K562 (cell line): ENCODE results near the gene ACBD5. TPM values are rescaled to one million over a fixed set of nuclear protein-coding genes. Genes with fewer than 3 reads are reported as not detected.

ENCODE experiments used
- ERF ChIP-seq: fragments of 450-650 bp; formaldehyde crosslinking; IDR thresholded peaks from 2 replicates; pipeline ENCODE4 v1.4.0; 2020; ENCODE audit warnings: mild to moderate bottlenecking, mixed read lengths
- FOXM1 ChIP-seq, 2 experiments: fragments of 450-650 bp in 1 of 2; sonication (generic) in 1 of 2; formaldehyde crosslinking in 1 of 2; IDR thresholded peaks; 2 replicates each; pipeline versions ENCODE4 v1.6.1 to v1.9.0; 2017 to 2022; ENCODE audit warnings: low read depth in 2 of 2, mild to moderate bottlenecking in 2 of 2, missing genetic modification reagents in 1 of 2, moderate library complexity in 1 of 2
- HMG20B ChIP-seq: fragments of 250-450 bp; sonication (Bioruptor Pico); IDR thresholded peaks from 2 replicates; pipeline ENCODE4 v1.5.0; 2021; ENCODE audit warnings: mild to moderate bottlenecking
- KLF6 ChIP-seq: fragments of 250-450 bp; sonication (Bioruptor Pico); IDR thresholded peaks from 2 replicates; pipeline ENCODE4 v1.4.0; 2020; ENCODE audit warnings: mild to moderate bottlenecking, moderate library complexity, borderline replicate concordance
- MEF2D ChIP-seq: conservative IDR thresholded peaks from 2 replicates; pipeline ENCODE4 v1.6.1; 2016; ENCODE audit warnings: low read depth, missing genetic modification characterization, missing compliant biosample characterization
- NFXL1 ChIP-seq: fragments of 450-650 bp; formaldehyde crosslinking; IDR thresholded peaks from 2 replicates; pipeline ENCODE4 v1.4.0; 2021; ENCODE audit warnings: mild to moderate bottlenecking
- NFYB ChIP-seq: IDR thresholded peaks from 2 replicates; pipeline ENCODE4 v1.6.1; 2011; ENCODE audit warnings: mild to moderate bottlenecking, moderate library complexity; ENCODE audit not compliant: insufficient read length; ENCODE audit errors: extremely low read depth
- RBM25 ChIP-seq: fragments of 200-400 bp; formaldehyde crosslinking; IDR thresholded peaks from 2 replicates; pipeline ENCODE4 v1.6.1; 2018; ENCODE audit warnings: low read length, low read depth, moderate library complexity; ENCODE audit not compliant: severe bottlenecking
- REST ChIP-seq, 2 experiments: fragments of 450-650 bp; formaldehyde crosslinking in 1 of 2; IDR thresholded peaks; 2 replicates each; pipeline versions ENCODE4 v1.4.0 to v1.6.1; 2014 to 2020; ENCODE audit warnings: mild to moderate bottlenecking in 2 of 2, borderline replicate concordance in 1 of 2, low read depth in 1 of 2
- TFAP4 ChIP-seq: sonication (generic); formaldehyde crosslinking; IDR thresholded peaks from 2 replicates; pipeline ENCODE4 v1.8.0; 2022; ENCODE audit warnings: missing genetic modification reagents, mild to moderate bottlenecking, moderate library complexity, borderline replicate concordance
- ZBTB33 ChIP-seq: sonication (generic); formaldehyde crosslinking; IDR thresholded peaks from 2 replicates; pipeline ENCODE4 v1.8.1; 2023; ENCODE audit warnings: mild to moderate bottlenecking, missing genetic modification reagents
- ZNF253 ChIP-seq: fragments of 250-450 bp; sonication (Bioruptor Pico); conservative IDR thresholded peaks from 2 replicates; pipeline ENCODE4 v1.6.1; 2021; ENCODE audit warnings: mild to moderate bottlenecking
- ZNF274 ChIP-seq: IDR thresholded peaks from 2 replicates; pipeline ENCODE4 v1.6.1; 2011; ENCODE audit warnings: low read depth, mild to moderate bottlenecking, low read length, moderate library complexity, borderline replicate concordance
- ZNF644 ChIP-seq: fragments of 200-800 bp; sonication (Bioruptor generic); IDR thresholded peaks from 2 replicates; pipeline ENCODE4 v1.6.1; 2016; ENCODE audit warnings: low read depth, missing genetic modification characterization, missing compliant biosample characterization
- ZSCAN32 ChIP-seq: fragments of 450-650 bp; formaldehyde crosslinking; IDR thresholded peaks from 2 replicates; pipeline ENCODE4 v1.4.0; 2020; ENCODE audit warnings: mild to moderate bottlenecking, moderate library complexity
- polyA plus RNA-seq, 8 experiments: library from polyadenylated mRNA; depleted of rRNA in 4 of 8; stranded (reverse) in 5 of 8; unstranded in 3 of 8; fragments of >200 nt; fragmentation: Nextera tagmentation in 2 of 8; fragmentation: Illumina TruSeq in 1 of 8; extraction: Ambion mirVana in 2 of 8; extraction: Trizol in 1 of 8; gene quantifications; 2 replicates each; pipeline versions ENCODE4 v1.2.1 to v1.2.3, GENCODE V29; 2011 to 2014; ENCODE audit warnings: inconsistent platforms in 1 of 8, missing spikeins in 1 of 8
- total RNA-seq, 7 experiments: library from RNA; depleted of rRNA in 6 of 7; stranded (reverse); fragments of >200 nt in 6 of 7; fragmentation: Illumina TruSeq in 2 of 7; extraction: Trizol in 2 of 7; gene quantifications; 2 replicates each; pipeline versions ENCODE4 v1.2.1 to v1.2.3, GENCODE V29; 2011 to 2021; ENCODE audit warnings: low replicate concordance in 1 of 7

ACBD5 gene
- total and polyA plus RNA-seq, 9 of the 15 experiments (the other 6 are each of a cell fraction or from before 2014, with no cell fraction given), result 1.5 to 10.3 (median 7.8) TPM

- TF ChIP-seq ERF (CRISPR knock-in tag) (0 out of 2 replicates have a peak, but pooled peaks have one; percentile 31), MEF2D (tag) (no peak), HMG20B (CRISPR knock-in tag) (no peak), NFXL1 (CRISPR knock-in tag) (no peak), FOXM1 (IDR thresholded peaks at IDR 0.05; ENCODE audit: low read depth) (no peak), FOXM1 (CRISPR knock-in tag; IDR thresholded peaks at IDR 0.05; ENCODE audit: low read depth) (no peak), ZSCAN32 (CRISPR knock-in tag) (no peak), ZNF644 (tag) (no peak), TFAP4 (CRISPR knock-in tag) (peak; percentile 65; the same call in 1 of the 2 replicates), REST (IDR thresholded peaks at IDR 0.05; ENCODE audit: borderline replicate concordance) (no peak), REST (CRISPR knock-in tag; IDR thresholded peaks at IDR 0.05; ENCODE audit: low read depth) (no peak), KLF6 (no peak), ZNF274 (no peak), ZBTB33 (CRISPR knock-in tag) (peak; percentile 86), ZNF253 (CRISPR knock-in tag) (no peak), NFYB (no peak), RBM25 (no peak)
Observed at GRCh38 chr10:27252267-27253000, 11.8 kb upstream of the ACBD5 start (continued).
